Measurements from ENCODE around the gene ZNRF3.

ZNRF3 gene

GRCh38 chr22:29026579-29026978 is 143.2 kb downstream of the ZNRF3 start:
- Histone ChIP-seq H3K27me3 (ENCODE audit: low read depth, low read length) (no peaks in the 10 kb centered on the region), H2AFZ (ENCODE audit: low read depth, low read length) (no peak overlapping the region), H4K20me1 (ENCODE audit: insufficient read depth, low read length) (no peaks in the 10 kb centered on the region; the same call in 1 of the 2 replicates), H3K27ac (ENCODE audit: low read length) (no peak overlapping the region), H3K9me3 (ENCODE audit: insufficient read depth, low read length) (no peaks in the 10 kb centered on the region), H3K36me3 (replicated peaks; ENCODE audit: low read depth, low read length) (peaks cover 2% of the 10 kb centered on the region), H3K79me2 (ENCODE audit: low read length) (no peaks in the 10 kb centered on the region; the same call in 1 of the 2 replicates), H3K4me1 (ENCODE audit: low read length) (peaks cover 3% of the 10 kb centered on the region; the same call in 1 of the 2 replicates), H3K4me3 (ENCODE audit: low read length) (no peak overlapping the region), H3K9ac (ENCODE audit: low read length) (no peak overlapping the region), H3K4me2 (ENCODE audit: low read length) (no peak overlapping the region)
- TF ChIP-seq CTCF (IDR thresholded peaks at IDR 0.05; ENCODE audit: low read depth, low read length): no peak
- no peak for TF ChIP-seq EZH2phosphoT487 (IDR thresholded peaks at IDR 0.05; ENCODE audit: low read depth)

- no peak overlapping the region for H2AFZ ChIP-seq (ENCODE audit: low read depth, low read length)
- H3K27me3 ChIP-seq (ENCODE audit: low read depth, low read length): no peaks in the 10 kb centered on the region
- no peak overlapping the region for H3K27ac ChIP-seq (ENCODE audit: low read length)
- no peaks in the 10 kb centered on the region for H3K4me1 ChIP-seq (ENCODE audit: low read length)
- no peak overlapping the region for H3K9ac ChIP-seq (ENCODE audit: low read length)
- H3K9me3 ChIP-seq (ENCODE audit: insufficient read depth, low read length): no peaks in the 10 kb centered on the region
- H3K36me3 ChIP-seq (replicated peaks; ENCODE audit: low read depth, low read length): peaks cover 2% of the 10 kb centered on the region
- TF ChIP-seq CTCF (IDR thresholded peaks at IDR 0.05; ENCODE audit: low read depth, low read length) (no peak), EZH2phosphoT487 (IDR thresholded peaks at IDR 0.05; ENCODE audit: low read depth) (no peak)
- H3K4me3 ChIP-seq (ENCODE audit: low read length): no peak overlapping the region
- no peaks in the 10 kb centered on the region for H3K79me2 ChIP-seq (ENCODE audit: low read length)
- H4K20me1 ChIP-seq (ENCODE audit: insufficient read depth, low read length): no peaks in the 10 kb centered on the region; the same call in 1 of the 2 replicates
- no peak overlapping the region for H3K4me2 ChIP-seq (ENCODE audit: low read length)
These were observed 145.1 kb downstream of the ZNRF3 start for GRCh38 chr22:29028468-29028867.

GRCh38 chr22:29029202-29030000 is 146.0 kb downstream of the ZNRF3 start:
- H3K9me3 ChIP-seq (ENCODE audit: insufficient read depth, low read length): no peaks in the 10 kb centered on the region
- H3K27me3 ChIP-seq (ENCODE audit: low read depth, low read length): no peaks in the 10 kb centered on the region
- no peak overlapping the region for H2AFZ ChIP-seq (ENCODE audit: low read depth, low read length)
- TF ChIP-seq CTCF (IDR thresholded peaks at IDR 0.05; ENCODE audit: low read depth, low read length): no peak
- TF ChIP-seq EZH2phosphoT487 (IDR thresholded peaks at IDR 0.05; ENCODE audit: low read depth): no peak
- no peak overlapping the region for H3K9ac ChIP-seq (ENCODE audit: low read length)
- no peak overlapping the region for H3K4me2 ChIP-seq (ENCODE audit: low read length)
- no peak overlapping the region for H3K27ac ChIP-seq (ENCODE audit: low read length)
- H3K36me3 ChIP-seq (replicated peaks; ENCODE audit: low read depth, low read length): peaks cover 2% of the 10 kb centered on the region
- no peaks in the 10 kb centered on the region for H3K79me2 ChIP-seq (ENCODE audit: low read length)
- H3K4me3 ChIP-seq (ENCODE audit: low read length): no peak overlapping the region
- H4K20me1 ChIP-seq (ENCODE audit: insufficient read depth, low read length): no peaks in the 10 kb centered on the region; the same call in 1 of the 2 replicates
- no peaks in the 10 kb centered on the region for H3K4me1 ChIP-seq (ENCODE audit: low read length)

- Histone ChIP-seq H4K20me1 (ENCODE audit: insufficient read depth, low read length) (no peaks in the 10 kb centered on the region; the same call in 1 of the 2 replicates), H3K27me3 (ENCODE audit: low read depth, low read length) (no peaks in the 10 kb centered on the region), H3K4me1 (ENCODE audit: low read length) (no peaks in the 10 kb centered on the region), H3K9ac (ENCODE audit: low read length) (no peak overlapping the region), H3K4me2 (ENCODE audit: low read length) (no peak overlapping the region), H3K27ac (ENCODE audit: low read length) (no peak overlapping the region), H2AFZ (ENCODE audit: low read depth, low read length) (no peak overlapping the region), H3K9me3 (ENCODE audit: insufficient read depth, low read length) (no peaks in the 10 kb centered on the region), H3K79me2 (ENCODE audit: low read length) (no peaks in the 10 kb centered on the region), H3K4me3 (ENCODE audit: low read length) (no peak overlapping the region), H3K36me3 (replicated peaks; ENCODE audit: low read depth, low read length) (peaks cover 2% of the 10 kb centered on the region)
- TF ChIP-seq EZH2phosphoT487 (IDR thresholded peaks at IDR 0.05; ENCODE audit: low read depth): no peak
- no peak for TF ChIP-seq CTCF (IDR thresholded peaks at IDR 0.05; ENCODE audit: low read depth, low read length)
These were observed 146.7 kb downstream of the ZNRF3 start for GRCh38 chr22:29030016-29030617.
